Astrocyte of the spinal cord (primary cell): Measurements from ENCODE around the gene PKNOX2.

ENCODE experiments used
- DNase-seq: peaks from one replicate; pipeline ENCODE4 v3.0.0; 2011; ENCODE audit warnings: low read depth, low spot score
- H3K4me3 ChIP-seq: 2 replicates; pipeline ENCODE4 v1.5.1; 2011; ENCODE audit warnings: low read depth, mild to moderate bottlenecking, low read length, moderate library complexity
- CTCF ChIP-seq: IDR thresholded peaks from 2 replicates; pipeline ENCODE4 v1.5.1; 2012; ENCODE audit warnings: low read depth, mild to moderate bottlenecking, low read length, inconsistent platforms
- in situ Hi-C: cut with HindIII; loops from 2 replicates; pipeline ENCODE4 v1.10.0; 2017; ENCODE audit warnings: low sequenced_read_pairs

Gene PKNOX2

GRCh38 chr11:125275905-125276618, 111.5 kb downstream of the PKNOX2 start:
- in situ Hi-C loops, result no loop called here
- no peak for TF ChIP-seq CTCF

GRCh38 chr11:125276619-125276976, 112.0 kb downstream of the PKNOX2 start:
- DNase-seq, result no peak
- in situ Hi-C loops, result no loop called here
- TF ChIP-seq CTCF, result no peak
- no peak overlapping the region for H3K4me3 ChIP-seq

More at GRCh38 chr11:125275905-125276618, 111.5 kb downstream of the PKNOX2 start:
- no peak overlapping the region for H3K4me3 ChIP-seq
- peak; percentile 42 for DNase-seq

GRCh38 chr11:125279676-125280418, 115.3 kb downstream of the PKNOX2 start:
- TF ChIP-seq CTCF, result no peak
- in situ Hi-C loops, result no loop called here
- no peak overlapping the region for H3K4me3 ChIP-seq
- DNase-seq, result no peak

GRCh38 chr11:125280646-125281045, 116.1 kb downstream of the PKNOX2 start:
- no peak for TF ChIP-seq CTCF
- no peak for DNase-seq
- no peak overlapping the region for H3K4me3 ChIP-seq
- in situ Hi-C loops, result no loop called here

- in situ Hi-C loops, result no loop called here
- no peak overlapping the region for H3K4me3 ChIP-seq
- TF ChIP-seq CTCF, result no peak
- DNase-seq, result no peak
Measured at GRCh38 chr11:125281831-125282595, 117.5 kb downstream of the PKNOX2 start.

GRCh38 chr11:125282596-125282914, 118.0 kb downstream of the PKNOX2 start:
- no peak overlapping the region for H3K4me3 ChIP-seq
- DNase-seq, result no peak
- TF ChIP-seq CTCF, result no peak
- in situ Hi-C loops, result no loop called here
